Activated CD4-positive, alpha-beta T cell treated with anti-CD3 and anti-CD28 coated beads for 4 hours (primary cell): ENCODE results near the gene SUCO.
"Not testable (repeated sequence)": the region's sequence is repeated elsewhere in the genome, so short reads cannot be mapped to it uniquely, and the experiment has no call there.

ENCODE experiments used
- DNase-seq, 2 donors: peaks; one replicate each; pipeline ENCODE4 v3.0.0-alpha.2; 2020

SUCO gene

DNA sequence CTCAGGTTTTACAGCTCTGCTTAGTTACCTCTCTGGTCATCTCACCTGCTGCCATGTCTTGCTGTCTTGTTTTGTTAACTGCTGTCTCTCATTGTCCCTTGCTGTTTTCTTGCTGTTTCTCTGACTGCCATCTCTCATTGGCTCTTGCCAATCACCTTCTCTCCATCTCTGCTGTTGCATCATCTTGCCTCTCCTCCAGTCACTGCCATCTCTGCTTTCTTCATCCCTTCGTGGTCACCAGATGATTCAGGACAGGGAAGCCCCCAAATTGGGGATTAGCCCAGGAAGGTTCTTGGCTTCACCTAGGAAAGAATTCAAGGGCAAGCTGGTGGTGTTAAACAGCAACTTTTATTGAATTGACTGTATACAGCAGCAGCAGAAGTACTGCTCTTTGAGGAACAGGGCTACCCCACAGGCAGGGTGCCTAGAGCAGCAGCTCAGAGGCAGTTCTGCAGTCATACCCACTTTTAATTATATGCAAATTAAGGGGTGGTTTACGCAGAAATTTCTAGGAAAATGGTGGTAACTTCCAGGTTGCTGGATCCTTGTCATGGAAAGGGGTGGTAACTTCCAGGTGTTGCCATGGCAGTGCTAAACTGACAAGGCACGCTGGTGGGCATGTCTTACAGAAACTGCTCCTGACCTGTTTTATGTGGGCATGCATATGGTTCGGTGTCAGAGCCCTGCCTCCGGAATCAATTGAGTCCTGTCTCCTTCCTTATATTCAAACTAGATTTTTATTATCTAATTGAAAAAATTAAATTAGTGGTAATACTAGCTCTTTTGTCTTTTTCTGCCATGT is 33.4 kb downstream of the SUCO start:
- no peak for DNase-seq

DNA sequence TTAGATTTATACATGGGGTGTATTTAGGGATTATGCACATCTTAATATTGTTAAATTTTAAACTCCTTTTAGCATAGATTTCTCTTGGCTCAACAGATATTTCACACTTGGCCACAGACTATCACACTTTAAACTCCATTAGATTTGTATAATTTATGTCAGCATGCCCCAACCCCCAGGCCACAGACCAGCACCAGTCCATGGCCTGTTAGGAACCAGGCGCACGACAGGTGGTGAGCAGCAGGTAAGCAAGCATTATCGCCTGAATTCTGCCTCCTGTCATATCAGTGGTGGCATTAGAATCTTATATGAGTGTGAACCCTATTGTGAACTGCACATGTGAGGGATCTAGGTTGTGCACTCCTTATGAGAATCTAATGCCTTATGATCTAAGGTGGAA is 34.8 kb downstream of the SUCO start:
- DNase-seq = no peak

DNA sequence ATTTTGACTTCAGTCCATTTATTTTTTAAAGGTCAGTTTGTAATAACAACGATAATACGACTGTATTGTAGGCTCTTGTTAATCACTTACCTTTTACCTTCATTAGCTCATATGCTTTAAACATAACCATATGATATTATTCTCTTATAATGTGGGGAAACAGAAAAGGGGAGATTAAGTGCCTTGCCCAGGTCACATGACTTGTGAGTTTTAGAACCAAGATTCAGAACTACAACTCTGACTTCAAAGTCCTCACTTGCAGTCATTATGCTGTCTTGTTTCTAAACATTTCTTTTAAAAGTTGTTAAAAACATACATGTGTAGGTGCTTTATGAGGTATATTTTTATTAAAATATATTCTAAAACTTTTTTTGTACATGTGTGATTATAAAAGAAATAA is 41.1 kb downstream of the SUCO start:
- DNase-seq = no peak

DNA sequence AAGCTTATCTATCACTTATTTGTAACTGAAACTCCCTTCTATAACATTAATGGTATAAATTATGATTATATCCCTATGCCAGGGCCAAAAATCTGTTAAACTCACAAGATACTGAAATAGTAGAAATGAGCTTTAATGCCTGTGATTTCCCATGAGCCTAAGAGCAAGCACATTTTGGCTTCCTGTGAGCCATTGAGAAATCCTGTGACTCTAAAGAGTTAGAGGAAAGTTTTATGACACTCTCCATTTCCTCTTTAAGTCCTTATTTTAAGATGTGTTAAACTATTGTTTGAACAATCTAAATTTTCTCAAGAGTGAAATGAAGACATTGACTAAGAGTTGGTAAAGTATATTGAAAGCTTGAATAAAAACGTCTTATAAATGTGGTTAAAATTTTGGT is 45.6 kb downstream of the SUCO start:
- DNase-seq = no peak

DNA sequence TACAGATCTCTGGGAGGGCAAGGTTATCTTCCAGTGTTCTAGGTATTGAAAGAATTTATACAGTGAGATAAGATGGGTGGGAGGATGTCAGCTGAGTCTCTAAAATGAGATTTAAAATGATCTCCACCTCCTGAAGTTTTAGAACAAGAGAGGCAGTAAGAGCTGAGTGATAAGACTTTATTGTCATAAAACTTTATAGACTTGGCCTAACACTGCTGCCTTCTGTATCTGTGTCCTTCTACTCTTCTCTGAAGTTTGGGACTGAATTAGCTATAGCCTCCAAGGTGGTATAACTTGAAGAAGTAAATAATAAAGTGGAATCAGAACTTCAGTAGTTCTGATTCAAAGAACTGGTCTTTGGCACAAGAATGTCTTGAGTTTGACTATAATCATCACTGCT is 48.3 kb downstream of the SUCO start:
- no peak for DNase-seq

DNA sequence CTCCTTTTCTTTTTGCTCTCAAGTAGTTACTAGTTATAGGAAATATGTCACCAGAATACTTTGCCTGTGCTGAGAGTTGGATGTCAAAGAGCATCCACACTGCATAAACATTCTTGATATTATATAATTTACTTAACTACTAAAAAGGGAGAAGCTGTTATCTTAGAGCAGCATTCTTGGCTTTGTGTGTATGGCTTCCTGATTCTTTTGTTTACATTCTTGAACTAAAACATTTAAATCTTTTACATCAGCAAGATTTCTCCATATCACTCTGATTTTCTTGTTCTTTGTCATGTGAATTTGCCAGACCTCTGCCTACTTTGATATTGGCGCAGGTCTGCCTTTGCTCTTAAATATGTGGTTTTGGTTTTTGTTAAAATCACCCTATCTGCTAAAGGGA is 48.8 kb downstream of the SUCO start:
- DNase-seq = no peak

DNA sequence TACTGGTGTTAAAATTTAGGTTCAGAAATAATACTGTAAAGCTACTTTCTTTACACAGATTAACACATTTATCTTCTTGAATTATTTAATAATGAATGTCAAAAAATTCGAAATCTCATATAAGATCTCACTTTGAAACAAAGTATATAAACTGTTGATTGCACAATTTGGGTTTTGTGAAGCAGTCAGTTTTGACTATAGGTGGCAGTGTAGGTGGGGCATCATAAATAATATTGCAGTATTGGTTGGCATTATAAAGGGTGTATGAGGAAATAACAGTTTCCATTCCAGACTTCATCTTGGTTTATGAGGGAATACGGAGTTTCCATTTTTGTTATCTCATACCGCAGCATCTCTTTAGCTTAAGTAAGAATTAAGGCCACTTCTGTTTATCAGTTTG is 49.9 kb downstream of the SUCO start:
- no peak for DNase-seq

DNA sequence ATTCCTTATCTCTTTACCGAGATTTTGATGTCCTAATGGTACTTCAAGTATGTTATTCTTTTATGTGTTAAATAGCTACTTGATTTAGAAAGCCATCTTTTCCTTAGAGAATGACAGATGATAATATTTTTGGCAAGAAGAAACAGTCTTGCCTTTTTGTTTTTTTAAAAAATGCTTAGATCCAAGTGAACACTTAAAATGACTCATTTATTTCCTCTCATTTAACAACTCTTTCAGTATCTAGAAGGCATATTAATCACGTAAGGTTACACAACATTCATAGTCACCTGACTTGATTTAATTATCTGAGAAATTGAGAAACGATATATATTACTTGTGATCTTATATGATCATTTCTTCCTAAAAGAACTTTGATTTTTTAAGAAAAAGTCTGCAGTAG is 52.4 kb downstream of the SUCO start:
- no peak for DNase-seq

DNA sequence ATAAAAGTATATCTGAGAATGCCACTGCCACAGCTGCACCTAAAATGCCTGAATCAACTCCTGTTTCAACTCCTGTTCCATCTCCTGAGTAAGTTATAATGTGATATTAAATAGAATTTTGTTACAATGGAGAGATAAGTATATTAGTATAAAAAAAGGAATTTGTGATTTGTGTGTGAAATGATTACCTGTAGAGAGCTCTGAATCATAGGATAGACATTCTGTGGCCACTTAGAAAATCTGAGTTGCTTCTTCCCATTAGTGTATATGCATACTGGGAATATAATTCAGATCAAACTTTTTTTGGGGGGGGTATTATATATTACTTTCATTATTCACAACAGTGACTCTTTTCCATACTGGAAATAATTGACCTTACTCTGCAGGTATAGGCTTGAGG is 52.9 kb downstream of the SUCO start:
- no peak for DNase-seq

DNA sequence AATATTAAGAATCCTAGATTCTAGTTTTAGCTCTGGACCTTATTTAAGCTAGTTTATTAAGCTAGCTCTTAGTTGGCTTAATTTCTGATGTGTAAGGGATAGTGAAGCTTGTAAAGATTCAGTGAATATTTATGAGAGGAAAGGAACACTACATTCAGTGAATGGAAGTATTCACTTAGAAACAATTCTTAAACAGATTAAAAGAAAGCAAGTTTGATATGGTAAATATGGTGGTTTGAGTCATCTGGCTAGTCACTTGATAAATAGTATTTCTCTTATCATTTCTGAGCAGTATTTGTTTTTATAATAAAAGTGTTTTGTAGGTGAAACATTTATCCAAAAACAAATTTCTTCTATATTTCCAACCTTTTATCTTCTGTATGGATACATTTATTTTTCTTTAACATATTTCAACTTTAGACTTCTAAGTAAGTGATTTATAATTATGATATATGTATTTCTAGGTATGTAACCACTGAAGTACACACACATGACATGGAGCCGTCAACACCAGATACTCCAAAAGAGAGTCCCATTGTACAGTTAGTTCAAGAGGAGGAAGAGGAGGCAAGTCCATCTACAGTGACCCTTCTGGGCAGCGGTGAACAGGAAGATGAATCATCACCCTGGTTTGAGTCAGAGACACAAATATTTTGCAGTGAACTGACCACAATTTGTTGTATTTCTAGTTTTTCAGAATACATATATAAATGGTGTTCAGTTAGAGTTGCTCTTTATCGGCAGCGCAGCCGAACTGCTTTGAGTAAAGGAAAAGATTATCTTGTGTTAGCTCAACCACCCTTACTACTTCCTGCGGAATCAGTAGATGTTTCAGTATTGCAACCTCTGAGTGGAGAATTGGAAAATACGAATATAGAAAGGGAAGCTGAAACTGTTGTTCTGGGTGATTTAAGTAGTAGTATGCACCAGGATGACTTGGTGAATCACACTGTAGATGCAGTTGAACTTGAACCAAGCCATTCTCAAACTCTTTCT is 55.6 kb downstream of the SUCO start:
- no peak for DNase-seq

DNA sequence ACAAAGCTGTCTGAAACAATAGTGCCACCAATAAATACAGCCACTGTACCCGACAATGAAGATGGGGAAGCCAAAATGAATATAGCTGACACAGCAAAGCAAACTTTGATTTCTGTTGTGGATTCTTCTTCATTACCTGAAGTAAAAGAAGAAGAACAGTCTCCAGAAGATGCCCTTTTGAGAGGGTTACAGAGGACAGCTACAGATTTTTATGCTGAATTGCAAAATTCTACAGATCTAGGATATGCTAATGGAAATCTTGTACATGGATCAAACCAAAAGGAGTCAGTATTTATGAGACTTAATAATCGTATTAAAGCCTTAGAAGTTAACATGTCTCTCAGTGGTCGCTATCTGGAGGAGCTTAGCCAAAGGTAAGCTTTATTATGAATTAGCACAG is 56.6 kb downstream of the SUCO start:
- no peak for DNase-seq

DNA sequence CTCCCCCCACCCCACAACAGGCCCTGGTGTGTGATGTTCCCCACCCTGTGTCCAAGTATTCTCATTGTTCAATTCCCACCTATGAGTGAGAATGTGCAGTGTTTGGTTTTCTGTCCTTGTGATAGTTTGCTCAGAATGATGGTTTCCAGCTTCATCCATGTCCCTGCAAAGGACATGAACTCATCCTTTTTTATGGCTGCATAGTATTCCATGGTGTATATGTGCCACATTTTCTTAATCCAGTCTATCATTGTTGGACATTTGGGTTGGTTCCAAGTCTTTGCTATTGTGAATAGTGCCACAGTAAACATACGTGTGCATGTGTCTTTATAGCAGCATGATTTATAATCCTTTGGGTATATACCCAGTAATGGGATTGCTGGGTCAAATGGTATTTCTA is 58.5 kb downstream of the SUCO start:
- not testable (repeated sequence) for DNase-seq

DNA sequence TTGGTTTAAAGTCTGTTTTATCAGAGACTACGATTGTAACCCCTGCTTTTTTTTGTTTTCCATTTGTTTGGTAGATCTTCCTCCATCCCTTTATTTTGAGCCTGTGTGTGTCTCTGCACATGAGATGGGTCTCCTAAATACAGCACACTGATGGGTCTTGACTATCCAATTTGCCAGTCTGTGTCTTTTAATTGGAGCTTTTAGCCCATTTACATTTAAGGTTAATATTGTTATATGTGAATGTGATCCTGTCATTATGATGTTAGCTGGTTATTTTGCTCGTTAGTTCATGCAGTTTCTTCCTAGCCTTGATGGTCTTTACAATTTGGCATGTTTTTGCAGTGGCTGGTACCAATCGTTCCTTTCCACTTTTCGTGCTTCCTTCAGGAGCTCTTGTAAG is 62.1 kb downstream of the SUCO start:
- not testable (repeated sequence) for DNase-seq

DNA sequence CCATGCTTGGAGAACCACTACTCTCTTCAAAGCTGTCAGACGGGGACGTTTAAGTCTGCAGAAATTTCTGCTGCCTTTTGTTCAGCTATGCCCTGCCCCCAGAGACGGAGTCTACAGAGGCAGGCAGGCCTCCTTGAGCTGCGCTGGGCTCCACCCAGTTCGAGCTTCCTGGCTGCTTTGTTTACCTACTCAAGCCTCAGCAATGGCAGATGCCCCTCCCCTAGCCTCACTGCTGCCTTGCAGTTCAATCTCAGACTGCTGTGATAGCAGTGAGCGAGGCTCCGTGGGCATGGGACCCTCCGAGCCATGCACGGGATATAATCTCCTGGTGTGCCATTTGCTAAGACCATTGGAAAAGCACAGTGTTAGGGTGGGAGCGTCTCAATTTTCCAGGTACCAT is 63.8 kb downstream of the SUCO start:
- DNase-seq = not testable (repeated sequence)

DNA sequence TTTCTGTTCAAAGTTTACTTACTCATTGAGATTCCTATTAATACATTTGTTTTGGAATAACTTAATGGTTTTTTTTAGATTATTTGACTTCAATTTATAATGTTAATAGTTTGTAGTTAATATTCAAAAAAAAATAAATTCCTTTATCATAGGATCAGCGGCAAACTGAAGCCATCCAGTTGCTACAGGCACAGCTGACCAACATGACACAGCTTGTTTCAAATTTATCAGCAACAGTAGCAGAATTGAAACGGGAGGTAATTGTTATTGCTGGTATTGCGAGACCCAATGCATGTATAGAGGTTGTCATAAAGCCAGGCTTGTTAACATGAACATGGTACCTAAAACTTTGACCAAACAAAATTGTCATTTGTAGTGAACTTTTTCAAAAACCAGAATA is 67.0 kb downstream of the SUCO start:
- DNase-seq = no peak

DNA sequence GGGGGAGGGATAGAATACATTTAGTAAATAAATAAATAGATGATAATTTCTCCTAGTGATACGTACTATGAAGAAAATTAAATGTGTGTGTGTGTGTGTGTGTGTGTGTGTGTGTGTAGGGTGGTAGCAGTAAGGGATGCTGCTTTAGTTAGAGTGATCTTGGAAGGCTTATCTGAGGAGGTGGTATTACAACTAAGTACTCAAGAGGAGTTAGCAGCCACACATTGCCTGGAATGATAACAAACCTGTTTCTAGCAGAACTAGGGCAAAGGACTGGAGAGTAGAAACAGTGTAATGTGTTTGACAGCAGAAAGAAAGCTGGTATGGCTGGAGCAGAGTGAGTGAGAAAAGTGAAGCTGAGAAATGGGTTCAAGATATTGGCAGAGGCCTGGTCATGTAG is 67.7 kb downstream of the SUCO start:
- no peak for DNase-seq

DNA sequence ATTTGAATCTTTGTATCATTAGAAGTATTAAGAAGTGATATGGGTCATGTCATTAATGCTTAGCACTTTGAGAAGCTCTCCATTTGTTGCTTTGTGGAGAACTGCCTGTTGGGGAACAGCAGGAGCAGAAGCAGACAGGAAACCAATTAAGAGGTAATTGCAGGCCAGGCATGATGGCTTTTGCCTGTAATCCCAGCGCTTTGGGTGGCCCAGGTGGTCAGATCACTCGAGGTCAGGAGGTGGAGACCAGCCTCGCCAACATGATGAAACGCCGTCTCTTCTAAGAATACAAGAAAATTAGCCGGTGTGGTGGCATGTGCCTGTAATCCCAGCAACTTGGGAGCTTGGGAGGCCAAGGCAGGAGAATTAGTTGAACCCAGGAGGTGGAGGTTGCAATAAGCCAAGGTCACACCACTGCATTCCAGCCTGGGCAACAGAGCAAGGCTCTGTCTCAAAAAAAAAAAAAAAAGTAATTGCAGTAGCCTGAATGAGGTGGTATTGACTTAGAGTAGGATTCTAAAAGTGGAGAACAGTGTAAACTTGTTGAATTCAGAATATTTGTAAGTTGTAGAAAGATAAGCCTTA is 68.2 kb downstream of the SUCO start:
- no peak for DNase-seq

DNA sequence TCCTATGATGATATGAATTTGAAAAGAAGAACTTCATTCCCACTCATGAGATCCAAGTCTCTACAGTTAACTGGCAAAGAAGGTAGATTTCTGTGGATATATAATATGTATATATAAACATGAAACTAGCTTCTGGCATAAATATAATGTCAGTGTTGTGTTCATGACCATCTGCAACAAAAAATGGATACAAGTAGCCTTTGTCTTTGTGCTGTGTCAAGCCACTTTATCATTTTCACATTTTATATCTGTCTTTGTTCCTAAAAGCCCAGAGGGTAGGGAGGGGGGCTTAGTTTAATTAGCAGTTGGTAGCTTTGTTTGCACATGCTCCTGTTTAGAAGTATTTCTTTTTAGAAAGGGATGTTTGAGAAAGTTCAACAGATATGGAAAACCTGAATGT is 69.8 kb downstream of the SUCO start:
- DNase-seq = no peak

DNA sequence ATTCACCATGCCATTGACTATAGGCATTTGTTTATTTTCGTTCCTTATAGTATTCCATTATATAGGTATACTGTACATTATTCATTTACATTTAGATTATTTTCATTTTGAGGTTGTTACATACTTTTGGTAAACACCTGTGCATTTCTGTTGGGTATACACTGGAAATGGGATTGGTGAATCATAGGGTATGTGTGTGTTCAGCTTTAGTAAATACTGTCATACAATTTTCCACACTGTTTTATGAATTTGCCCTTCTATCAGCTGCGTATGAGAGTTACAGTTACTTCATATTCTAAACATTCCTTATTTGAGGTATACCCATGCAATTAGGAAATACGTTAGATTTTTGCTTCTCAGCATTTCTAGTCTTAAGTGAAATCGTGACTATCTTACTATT is 70.9 kb downstream of the SUCO start:
- no peak for DNase-seq

DNA sequence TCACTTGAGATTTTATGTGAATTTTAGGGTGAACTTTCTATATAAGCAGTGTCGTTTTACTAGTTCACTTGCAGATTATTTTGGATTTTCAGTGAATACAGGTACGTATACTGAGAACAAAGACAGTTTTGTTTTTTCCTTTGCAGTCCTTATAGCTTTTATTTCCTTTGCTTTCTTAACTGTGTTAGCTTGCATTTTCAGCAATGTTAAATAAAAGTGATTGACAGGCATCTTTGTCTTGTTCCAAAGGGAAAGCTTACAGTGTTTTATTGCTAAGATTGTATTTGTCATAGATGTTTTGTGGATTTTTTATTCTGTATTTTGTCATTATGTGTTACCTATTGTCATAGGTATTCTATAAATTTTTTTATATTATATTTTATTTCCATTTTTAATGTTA is 72.7 kb downstream of the SUCO start:
- DNase-seq = no peak

DNA sequence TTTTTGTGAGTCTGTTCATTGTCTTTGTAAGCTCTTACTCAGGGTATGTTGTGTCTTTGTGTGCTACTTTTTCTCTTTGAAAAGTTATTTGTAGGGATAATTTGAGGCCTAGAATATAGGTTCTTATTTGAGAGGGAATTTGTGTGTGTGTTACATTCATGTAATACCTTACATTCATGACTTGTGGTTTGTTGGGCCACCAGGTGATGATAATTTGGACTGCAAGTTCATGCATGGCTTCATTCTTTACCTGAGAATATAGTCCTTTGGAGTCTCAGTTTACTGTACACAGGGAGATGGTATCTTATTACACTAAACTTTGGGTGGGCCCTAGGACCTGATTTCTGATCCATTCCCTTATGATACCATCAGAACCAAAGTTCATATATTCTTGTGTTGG is 74.2 kb downstream of the SUCO start:
- DNase-seq = no peak

DNA sequence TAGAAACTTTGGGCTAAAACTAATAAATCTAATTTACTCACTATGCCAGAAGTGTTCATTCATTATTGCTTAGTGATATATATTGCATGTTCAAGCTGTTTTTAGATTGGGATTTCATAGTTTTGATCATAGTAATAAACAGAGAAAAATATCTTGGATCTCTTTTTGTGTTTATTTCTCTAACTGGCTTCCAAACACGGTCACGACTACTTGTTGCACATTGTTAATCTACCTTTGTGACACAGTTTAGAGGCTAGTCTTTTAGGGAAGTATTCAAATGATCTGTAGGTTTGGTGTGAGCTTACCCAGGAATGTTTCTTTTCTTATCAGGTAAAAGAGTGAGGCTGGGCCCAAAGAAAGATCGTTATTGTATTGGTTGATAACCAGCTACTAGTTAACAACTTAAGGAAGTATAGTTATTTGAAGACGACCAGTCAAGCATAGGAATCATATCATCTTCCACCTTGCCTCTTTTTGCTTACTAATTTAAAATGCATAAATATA is 75.2 kb downstream of the SUCO start:
- no peak for DNase-seq

DNA sequence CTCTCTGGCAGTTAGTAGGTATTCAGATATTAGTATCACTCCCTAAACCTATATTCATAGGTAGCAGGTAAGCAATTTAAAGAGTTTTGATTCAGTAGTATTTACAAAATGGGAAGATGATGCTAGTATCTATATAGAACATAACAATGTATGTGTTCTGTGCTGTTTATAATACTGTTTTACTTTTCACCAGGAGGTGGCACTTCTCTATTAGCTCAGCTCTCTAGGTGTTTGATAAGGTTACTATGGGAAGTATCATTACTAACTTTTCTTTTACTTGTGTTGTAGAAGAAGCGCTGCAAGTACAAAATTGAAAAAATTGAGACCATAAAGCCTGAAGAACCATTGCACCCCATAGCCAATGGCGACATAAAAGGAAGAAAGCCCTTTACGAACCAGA is 76.6 kb downstream of the SUCO start:
- DNase-seq = no peak

DNA sequence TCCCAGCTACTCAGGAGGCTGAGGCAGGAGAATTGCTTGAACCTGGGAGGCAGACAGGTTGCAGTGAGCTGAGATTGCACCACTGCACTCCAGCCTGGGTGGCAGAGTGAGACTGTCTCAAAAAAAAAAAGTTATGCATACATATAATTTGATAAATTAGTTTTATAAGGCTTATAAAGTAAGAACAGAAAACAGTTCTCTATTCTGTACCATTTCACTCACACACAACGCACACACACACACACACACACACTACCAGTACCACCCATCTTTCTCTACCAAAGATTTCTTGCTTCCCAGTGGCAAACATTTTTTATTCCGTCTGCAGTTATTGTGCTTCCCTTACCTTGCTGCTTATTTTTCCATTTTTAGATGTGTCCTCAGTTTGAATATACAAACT is 79.5 kb downstream of the SUCO start:
- no peak for DNase-seq
